Mesothelial cell of epicardium (in vitro differentiated cells): ENCODE measurements around the gene CNTN4. TPM values are rescaled to one million over a fixed set of nuclear protein-coding genes. Genes with fewer than 3 reads are reported as not detected.
A peak's percentile ranks its signal among the peaks of the same experiment; 100 is the strongest.

ENCODE experiments used
- DNase-seq, 2 experiments: peaks; one replicate each; pipeline ENCODE4 v3.0.0; 2021; ENCODE audit warnings: low spot score in 2 of 2; ENCODE audit not compliant: unreplicated experiment in 2 of 2
- H3K27ac Mint-ChIP-seq: 2 replicates; pipeline ENCODE4 v1.8.0; 2021; ENCODE audit warnings: mixed read lengths
- H3K27me3 Mint-ChIP-seq: 2 replicates; pipeline ENCODE4 v1.8.0; 2021; ENCODE audit warnings: low read depth, mixed read lengths
- H3K36me3 Mint-ChIP-seq: 2 replicates; pipeline ENCODE4 v1.8.0; 2021; ENCODE audit warnings: mixed read lengths
- H3K4me1 Mint-ChIP-seq: 2 replicates; pipeline ENCODE4 v1.8.0; 2021; ENCODE audit warnings: mixed read lengths
- H3K4me3 Mint-ChIP-seq: 2 replicates; pipeline ENCODE4 v1.8.0; 2021; ENCODE audit warnings: mild to moderate bottlenecking, moderate library complexity, mixed read lengths
- H3K9me3 Mint-ChIP-seq: 2 replicates; pipeline ENCODE4 v1.8.0; 2021; ENCODE audit warnings: mixed read lengths
- total RNA-seq: library from RNA; stranded (reverse); gene quantifications from 3 replicates; pipeline ENCODE4 v1.2.1, GENCODE V29; 2021
- TF ChIP-seq, protein P1 (sequence below): fragments of 200-600 bp; sonication (generic); IDR thresholded peaks from one replicate; pipeline ENCODE4 v1.5.0; 2021; ENCODE audit warnings: antibody characterized with exemption; ENCODE audit not compliant: unreplicated experiment

CNTN4 gene
- total RNA-seq, 1 donor from 2014 or later, result 68.9 TPM

GRCh38 chr3:2947536-2947935, 848.9 kb downstream of the CNTN4 start:
- DNase-seq, result no peak
- peaks cover 4% of the 10 kb centered on the region for H3K4me1 Mint-ChIP-seq
- no peak overlapping the region for H3K4me3 Mint-ChIP-seq
- no peaks in the 10 kb centered on the region for H3K9me3 Mint-ChIP-seq
- H3K36me3 Mint-ChIP-seq, result no peaks in the 10 kb centered on the region
- no peaks in the 10 kb centered on the region for H3K27me3 Mint-ChIP-seq
- H3K27ac Mint-ChIP-seq, result no peak overlapping the region
- TF ChIP-seq, protein P1, sequence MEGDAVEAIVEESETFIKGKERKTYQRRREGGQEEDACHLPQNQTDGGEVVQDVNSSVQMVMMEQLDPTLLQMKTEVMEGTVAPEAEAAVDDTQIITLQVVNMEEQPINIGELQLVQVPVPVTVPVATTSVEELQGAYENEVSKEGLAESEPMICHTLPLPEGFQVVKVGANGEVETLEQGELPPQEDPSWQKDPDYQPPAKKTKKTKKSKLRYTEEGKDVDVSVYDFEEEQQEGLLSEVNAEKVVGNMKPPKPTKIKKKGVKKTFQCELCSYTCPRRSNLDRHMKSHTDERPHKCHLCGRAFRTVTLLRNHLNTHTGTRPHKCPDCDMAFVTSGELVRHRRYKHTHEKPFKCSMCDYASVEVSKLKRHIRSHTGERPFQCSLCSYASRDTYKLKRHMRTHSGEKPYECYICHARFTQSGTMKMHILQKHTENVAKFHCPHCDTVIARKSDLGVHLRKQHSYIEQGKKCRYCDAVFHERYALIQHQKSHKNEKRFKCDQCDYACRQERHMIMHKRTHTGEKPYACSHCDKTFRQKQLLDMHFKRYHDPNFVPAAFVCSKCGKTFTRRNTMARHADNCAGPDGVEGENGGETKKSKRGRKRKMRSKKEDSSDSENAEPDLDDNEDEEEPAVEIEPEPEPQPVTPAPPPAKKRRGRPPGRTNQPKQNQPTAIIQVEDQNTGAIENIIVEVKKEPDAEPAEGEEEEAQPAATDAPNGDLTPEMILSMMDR, result no peak

DNA sequence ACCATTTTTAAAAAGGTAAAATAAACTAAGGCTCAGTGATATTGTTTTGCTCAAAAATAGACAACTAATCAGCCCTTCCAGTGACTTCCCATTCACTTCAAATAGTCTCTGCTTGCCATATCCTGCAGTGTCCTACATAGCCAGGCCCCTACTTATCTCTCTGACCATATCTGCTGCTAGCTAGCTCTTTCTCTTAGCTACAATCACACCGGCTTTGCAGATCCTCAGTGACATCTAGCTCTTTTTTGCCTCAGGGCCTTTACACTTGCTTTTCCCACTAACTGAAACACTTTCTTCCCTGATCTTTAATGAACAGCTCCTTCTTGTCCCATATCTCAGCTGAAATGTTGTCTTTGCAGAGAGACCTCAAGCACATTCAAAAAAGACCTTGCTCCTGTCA, 850.2 kb downstream of the CNTN4 start:
- no peak for DNase-seq
- no peak overlapping the region for H3K4me3 Mint-ChIP-seq
- H3K36me3 Mint-ChIP-seq, result no peaks in the 10 kb centered on the region
- H3K27me3 Mint-ChIP-seq, result no peaks in the 10 kb centered on the region
- TF ChIP-seq, protein P1, result no peak
- no peak overlapping the region for H3K27ac Mint-ChIP-seq
- H3K9me3 Mint-ChIP-seq, result no peaks in the 10 kb centered on the region
- peaks cover 4% of the 10 kb centered on the region for H3K4me1 Mint-ChIP-seq

DNA sequence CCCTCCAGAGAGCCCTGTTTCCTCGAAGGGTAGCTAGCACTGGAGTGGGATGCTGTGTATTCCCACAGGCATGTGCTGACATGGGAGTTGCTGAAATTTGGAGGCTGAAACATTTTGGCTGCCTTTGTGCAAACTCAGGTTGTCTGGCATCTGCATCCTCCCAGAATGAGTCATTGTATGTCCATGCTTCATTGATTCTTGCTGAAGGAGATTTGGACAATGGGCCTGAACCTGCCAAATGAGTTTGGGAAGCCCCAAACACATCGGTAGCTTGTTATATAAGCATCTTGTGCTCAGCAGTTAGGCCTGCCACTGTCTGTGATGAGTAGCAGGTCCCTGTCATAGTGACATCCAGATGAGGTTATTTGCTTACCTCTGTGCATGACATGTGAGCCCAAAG, 851.5 kb downstream of the CNTN4 start:
- Mint-ChIP-seq H3K9me3 (peaks cover under 1% of the 10 kb centered on the region), H3K4me1 (peaks cover 4% of the 10 kb centered on the region), H3K4me3 (no peak overlapping the region), H3K27me3 (no peaks in the 10 kb centered on the region), H3K27ac (no peak overlapping the region), H3K36me3 (no peaks in the 10 kb centered on the region)
- DNase-seq, result no peak
- TF ChIP-seq, protein P1, result no peak

DNA sequence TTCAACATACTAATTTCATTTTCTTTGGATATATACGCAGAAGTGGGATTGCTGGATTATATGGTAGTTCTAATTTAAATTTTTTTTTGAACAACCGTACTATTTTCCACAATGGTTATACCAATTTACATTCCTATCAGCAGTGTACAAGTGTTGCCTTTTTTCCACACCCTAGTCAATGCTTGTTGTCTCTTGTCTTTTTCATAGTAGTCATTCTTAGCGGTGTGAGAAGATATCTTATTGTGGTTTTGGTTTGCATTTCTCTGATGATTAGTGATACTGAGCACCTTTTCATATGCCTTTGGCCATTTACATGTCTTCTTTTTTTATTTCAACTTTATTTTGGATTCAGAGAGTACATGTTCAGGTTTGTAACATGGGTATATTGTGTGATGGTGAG, 858.4 kb downstream of the CNTN4 start:
- DNase-seq, result no peak
- Mint-ChIP-seq H3K27me3 (no peaks in the 10 kb centered on the region), H3K4me3 (no peak overlapping the region), H3K27ac (no peak overlapping the region), H3K36me3 (no peaks in the 10 kb centered on the region), H3K9me3 (peaks cover 18% of the 10 kb centered on the region), H3K4me1 (peaks cover 13% of the 10 kb centered on the region)
- TF ChIP-seq, protein P1, result no peak

GRCh38 chr3:2958551-2958950, 859.9 kb downstream of the CNTN4 start:
- Mint-ChIP-seq H3K36me3 (no peaks in the 10 kb centered on the region), H3K4me3 (no peak overlapping the region), H3K27me3 (no peaks in the 10 kb centered on the region), H3K4me1 (peaks cover 17% of the 10 kb centered on the region), H3K9me3 (peaks cover 18% of the 10 kb centered on the region), H3K27ac (peak overlapping the region; percentile 1)
- TF ChIP-seq, protein P1, result no peak
- DNase-seq, result no peak

DNA sequence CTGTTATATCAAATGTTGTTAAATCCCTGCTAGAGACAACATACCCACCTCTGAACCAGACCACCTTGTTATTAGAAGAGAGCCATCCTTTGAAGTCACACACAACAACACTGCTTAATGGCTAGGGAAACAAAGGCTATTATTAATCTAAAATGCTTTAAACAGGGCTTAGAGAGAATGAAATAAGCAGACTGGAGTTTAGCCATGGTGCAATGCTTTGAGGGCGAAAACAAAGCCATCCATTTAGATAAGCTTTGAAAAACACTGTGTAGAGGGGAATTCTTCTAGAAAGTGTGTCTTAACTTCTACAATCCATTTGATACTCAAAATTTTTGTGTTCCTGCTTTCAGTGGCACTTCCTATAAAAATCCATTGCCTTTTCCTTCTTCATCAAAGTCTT, 862.9 kb downstream of the CNTN4 start:
- peaks cover 17% of the 10 kb centered on the region for H3K4me1 Mint-ChIP-seq
- H3K36me3 Mint-ChIP-seq, result no peaks in the 10 kb centered on the region
- DNase-seq, result no peak
- no peak overlapping the region for H3K4me3 Mint-ChIP-seq
- H3K9me3 Mint-ChIP-seq, result peaks cover 13% of the 10 kb centered on the region
- H3K27ac Mint-ChIP-seq, result no peak overlapping the region
- H3K27me3 Mint-ChIP-seq, result peaks cover 8% of the 10 kb centered on the region
- TF ChIP-seq, protein P1, result no peak
